ENCODE measurements around the gene FLNA. TPM values are rescaled to one million over a fixed set of nuclear protein-coding genes. Genes with fewer than 3 reads are reported as not detected.
A peak's percentile ranks its signal among the peaks of the same experiment; 100 is the strongest.

FLNA gene
- total and polyA plus RNA-seq, 10 of the 15 experiments (the other 5 are each of a cell fraction or from before 2014, with no cell fraction given) = 5.1 to 643 (median 171) TPM

GRCh38 chrX:154365052-154365600, 9.3 kb downstream of the FLNA start:
- WGBS (ENCODE audit: insufficient coverage, insufficient replicate concordance, low lambda C conversion rate, missing lambda C conversion rate) = 67% methylated on average over 20 of the region's 20 CpGs
- H4K20me1 ChIP-seq (ENCODE audit: control insufficient read depth, insufficient read depth) = no peaks in the 10 kb centered on the region
- no peak for ATAC-seq

GRCh38 chrX:154363706-154364439, 10.6 kb downstream of the FLNA start:
- no peak overlapping the region for H3K27ac ChIP-seq (ENCODE audit: control insufficient read depth, insufficient read depth)
- H3K27me3 ChIP-seq (replicated peaks in 1 of 2; ENCODE audit: control insufficient read depth in 2 of 2, insufficient read depth in 2 of 2, low read length in 1 of 2) = no peaks in the 10 kb centered on the region
- ATAC-seq = no peak
- peaks cover 13% of the 10 kb centered on the region for H3K79me2 ChIP-seq (ENCODE audit: control insufficient read depth, insufficient read depth, low read length)
- ChIA-PET CTCF (no interaction called here), POLR2A (no interaction called here), SMC1A (ENCODE audit: uncharacterized antibody, unreplicated experiment) (no interaction called here), RAD21 (ENCODE audit: unreplicated experiment) (no interaction called here)
- H2AFZ ChIP-seq (ENCODE audit: control insufficient read depth, low read depth, low read length) = no peak overlapping the region
- no peak overlapping the region for H3K4me3 ChIP-seq
- BruUV-seq (replicated peaks) = no TSS peak
- WGBS (ENCODE audit: insufficient coverage, insufficient replicate concordance, low lambda C conversion rate, missing lambda C conversion rate) = 73% methylated on average over 20 of the region's 20 CpGs
- H3K9me3 ChIP-seq (replicated peaks; ENCODE audit: control insufficient read depth, insufficient read depth, low read length) = no peaks in the 10 kb centered on the region; the same call in 2 of the 3 replicates
- TF ChIP-seq, protein P1, sequence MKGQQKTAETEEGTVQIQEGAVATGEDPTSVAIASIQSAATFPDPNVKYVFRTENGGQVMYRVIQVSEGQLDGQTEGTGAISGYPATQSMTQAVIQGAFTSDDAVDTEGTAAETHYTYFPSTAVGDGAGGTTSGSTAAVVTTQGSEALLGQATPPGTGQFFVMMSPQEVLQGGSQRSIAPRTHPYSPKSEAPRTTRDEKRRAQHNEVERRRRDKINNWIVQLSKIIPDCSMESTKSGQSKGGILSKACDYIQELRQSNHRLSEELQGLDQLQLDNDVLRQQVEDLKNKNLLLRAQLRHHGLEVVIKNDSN (IDR thresholded peaks at IDR 0.05; ENCODE audit: borderline replicate concordance, extremely low read length, insufficient read depth, low read depth, low read length) = no peak
- TF ChIP-seq RB1 (IDR thresholded peaks at IDR 0.05; ENCODE audit: borderline replicate concordance) = no peak
- no peak for TF ChIP-seq CBFB (IDR thresholded peaks at IDR 0.05; ENCODE audit: low read depth)
- no peak for TF ChIP-seq CREB1 (IDR thresholded peaks at IDR 0.05; ENCODE audit: low read depth)
- TF ChIP-seq DPF2 (IDR thresholded peaks at IDR 0.05) = no peak
- no peak for TF ChIP-seq RBBP5 (conservative IDR thresholded peaks at IDR 0.05)
- no peak for TF ChIP-seq EZH2 (IDR thresholded peaks at IDR 0.05; ENCODE audit: borderline replicate concordance, control insufficient read depth, low read depth, low read length)
- TF ChIP-seq ZNF24 (IDR thresholded peaks at IDR 0.05) = no peak
- no peak for TF ChIP-seq NR2C1 (IDR thresholded peaks at IDR 0.05)
- no peak for TF ChIP-seq ATF2 (IDR thresholded peaks at IDR 0.05; ENCODE audit: low read length)
- DNase-seq (ENCODE audit: low read depth, low spot score) = no peak
- intact Hi-C loops (cut with micrococcal nuclease; ENCODE audit: unreplicated experiment) = no loop called here
- no peaks in the 10 kb centered on the region for H4K20me1 ChIP-seq (ENCODE audit: control insufficient read depth, insufficient read depth)
- no peak overlapping the region for H3K4me2 ChIP-seq (ENCODE audit: control insufficient read depth, insufficient read depth)
- no peak for FAIRE-seq
- no peak overlapping the region for H3K9ac ChIP-seq (ENCODE audit: control insufficient read depth, insufficient read depth, low read length)
- in situ Hi-C loops (cut with MboI) = no loop called here
- H3K36me3 ChIP-seq (ENCODE audit: control insufficient read depth in 2 of 2, insufficient read depth in 2 of 2, low read length in 1 of 2) = peaks cover 6 to 52% of the 10 kb centered on the region in 2 experiments; a peak in 3 of 4 replicates
- no peaks in the 10 kb centered on the region for H3K4me1 ChIP-seq (ENCODE audit: control insufficient read depth, insufficient read depth, low read length)

More at GRCh38 chrX:154365052-154365600, 9.3 kb downstream of the FLNA start:
- ChIA-PET RAD21 (ENCODE audit: unreplicated experiment) (no interaction called here), POLR2A (no interaction called here), SMC1A (ENCODE audit: uncharacterized antibody, unreplicated experiment) (no interaction called here), CTCF (no interaction called here)
- in situ Hi-C loops (cut with MboI) (no loop called here), intact Hi-C loops (cut with micrococcal nuclease; ENCODE audit: unreplicated experiment) (no loop called here)
- H3K9ac ChIP-seq (ENCODE audit: control insufficient read depth, insufficient read depth, low read length) = no peak overlapping the region
- H3K4me1 ChIP-seq (ENCODE audit: control insufficient read depth, insufficient read depth, low read length) = no peaks in the 10 kb centered on the region
- H3K27me3 ChIP-seq (replicated peaks in 1 of 2; ENCODE audit: control insufficient read depth in 2 of 2, insufficient read depth in 2 of 2, low read length in 1 of 2) = no peaks in the 10 kb centered on the region
- no peak overlapping the region for H3K4me2 ChIP-seq (ENCODE audit: control insufficient read depth, insufficient read depth)
- peaks cover 6 to 44% of the 10 kb centered on the region in 2 experiments; a peak in 3 of 4 replicates for H3K36me3 ChIP-seq (ENCODE audit: control insufficient read depth in 2 of 2, insufficient read depth in 2 of 2, low read length in 1 of 2)
- no peak overlapping the region for H3K27ac ChIP-seq (ENCODE audit: control insufficient read depth, insufficient read depth)
- FAIRE-seq (no peak), DNase-seq (ENCODE audit: low read depth, low spot score) (no peak)
- BruUV-seq (replicated peaks) = no TSS peak
- H3K9me3 ChIP-seq (replicated peaks; ENCODE audit: control insufficient read depth, insufficient read depth, low read length) = no peaks in the 10 kb centered on the region; the same call in 2 of the 3 replicates
- H3K4me3 ChIP-seq = no peak overlapping the region
- no peak overlapping the region for H2AFZ ChIP-seq (ENCODE audit: control insufficient read depth, low read depth, low read length)
- TF ChIP-seq SREBF1 (IDR thresholded peaks at IDR 0.05; ENCODE audit: low read length) = no peak
- TF ChIP-seq TCF3 (IDR thresholded peaks at IDR 0.05; ENCODE audit: borderline replicate concordance, insufficient read depth, low read depth, low read length) = 0 out of 2 replicates have a peak, but pooled peaks have one; percentile 9
- TF ChIP-seq POLR2A (IDR thresholded peaks at IDR 0.05; ENCODE audit: low read depth, low read length) = peak; percentile 28
- peaks cover 25% of the 10 kb centered on the region for H3K79me2 ChIP-seq (ENCODE audit: control insufficient read depth, insufficient read depth, low read length)

Measured in GM12878 (cell line).